H7 (cell line): ENCODE measurements around the gene FBLN2. TPM values are rescaled to one million over a fixed set of nuclear protein-coding genes. Genes with fewer than 3 reads are reported as not detected.

ENCODE experiments used
- DNase-seq: peaks from one replicate; pipeline ENCODE4 v3.0.0; 2012
- H3K27me3 ChIP-seq: 2 replicates; pipeline ENCODE4 v1.6.0; 2011; ENCODE audit warnings: mild to moderate bottlenecking, low read length; ENCODE audit not compliant: control insufficient read depth, insufficient read depth
- H3K36me3 ChIP-seq: replicated peaks from 2 replicates; pipeline ENCODE4 v1.5.1; 2011; ENCODE audit warnings: low read length; ENCODE audit not compliant: control insufficient read depth, insufficient read depth
- H3K4me3 ChIP-seq: 2 replicates; pipeline ENCODE4 v1.5.1; 2011; ENCODE audit warnings: low read depth, mild to moderate bottlenecking, control low read depth, low read length, moderate library complexity; ENCODE audit not compliant: insufficient read depth
- total RNA-seq: library from RNA; depleted of rRNA; stranded (reverse); fragments of >200 nt; shearing (Covaris generic); gene quantifications from 2 replicates; pipeline ENCODE4 v1.2.3, GENCODE V29; 2014

Gene FBLN2
- total RNA-seq, 1 experiment from 2014 or later, result 27.4 TPM

GRCh38 chr3:13666227-13666619 is 117.3 kb downstream of the FBLN2 start:
- DNase-seq, result no peak
- Histone ChIP-seq H3K36me3 (no peaks in the 10 kb centered on the region), H3K27me3 (no peaks in the 10 kb centered on the region), H3K4me3 (no peak overlapping the region)

GRCh38 chr3:13666781-13667709 is 118.1 kb downstream of the FBLN2 start:
- DNase-seq, result no peak
- H3K27me3 ChIP-seq, result no peaks in the 10 kb centered on the region
- no peak overlapping the region for H3K4me3 ChIP-seq
- H3K36me3 ChIP-seq, result no peaks in the 10 kb centered on the region

GRCh38 chr3:13668136-13668535 is 119.2 kb downstream of the FBLN2 start:
- DNase-seq, result no peak
- Histone ChIP-seq H3K36me3 (no peaks in the 10 kb centered on the region), H3K27me3 (no peaks in the 10 kb centered on the region), H3K4me3 (no peak overlapping the region)

GRCh38 chr3:13669457-13669856 is 120.5 kb downstream of the FBLN2 start:
- Histone ChIP-seq H3K36me3 (no peaks in the 10 kb centered on the region), H3K27me3 (no peaks in the 10 kb centered on the region), H3K4me3 (no peak overlapping the region)
- DNase-seq, result no peak

GRCh38 chr3:13670292-13670691 is 121.4 kb downstream of the FBLN2 start:
- Histone ChIP-seq H3K36me3 (no peaks in the 10 kb centered on the region), H3K27me3 (no peaks in the 10 kb centered on the region), H3K4me3 (no peak overlapping the region)
- DNase-seq, result no peak

GRCh38 chr3:13671482-13672233 is 122.7 kb downstream of the FBLN2 start:
- H3K4me3 ChIP-seq, result no peak overlapping the region
- H3K36me3 ChIP-seq, result no peaks in the 10 kb centered on the region
- no peak for DNase-seq
- no peaks in the 10 kb centered on the region for H3K27me3 ChIP-seq

- H3K36me3 ChIP-seq, result no peaks in the 10 kb centered on the region
- no peak overlapping the region for H3K4me3 ChIP-seq
- H3K27me3 ChIP-seq, result no peaks in the 10 kb centered on the region
- peak; percentile 80 for DNase-seq
Observed at GRCh38 chr3:13673207-13673606, 124.3 kb downstream of the FBLN2 start.

- DNase-seq, result no peak
- H3K4me3 ChIP-seq, result no peak overlapping the region
- H3K27me3 ChIP-seq, result no peaks in the 10 kb centered on the region
- H3K36me3 ChIP-seq, result no peaks in the 10 kb centered on the region
Observed at GRCh38 chr3:13674538-13675185, 125.7 kb downstream of the FBLN2 start.

GRCh38 chr3:13676356-13677017 is 127.6 kb downstream of the FBLN2 start:
- no peak for DNase-seq
- Histone ChIP-seq H3K27me3 (no peaks in the 10 kb centered on the region), H3K4me3 (no peak overlapping the region), H3K36me3 (no peaks in the 10 kb centered on the region)

- Histone ChIP-seq H3K36me3 (no peaks in the 10 kb centered on the region), H3K4me3 (no peak overlapping the region), H3K27me3 (no peaks in the 10 kb centered on the region)
- DNase-seq, result no peak
Observed at GRCh38 chr3:13677272-13677671, 128.3 kb downstream of the FBLN2 start.

GRCh38 chr3:13681931-13682330 is 133.0 kb downstream of the FBLN2 start:
- Histone ChIP-seq H3K4me3 (no peak overlapping the region), H3K27me3 (no peaks in the 10 kb centered on the region), H3K36me3 (no peaks in the 10 kb centered on the region)
- no peak for DNase-seq

- no peaks in the 10 kb centered on the region for H3K36me3 ChIP-seq
- no peak for DNase-seq
Observed at GRCh38 chr3:13682331-13683013, 133.5 kb downstream of the FBLN2 start.

GRCh38 chr3:13683288-13683687 is 134.4 kb downstream of the FBLN2 start:
- Histone ChIP-seq H3K36me3 (no peaks in the 10 kb centered on the region), H3K27me3 (no peaks in the 10 kb centered on the region), H3K4me3 (no peak overlapping the region)
- DNase-seq, result no peak

More at GRCh38 chr3:13682331-13683013, 133.5 kb downstream of the FBLN2 start:
- H3K27me3 ChIP-seq, result no peaks in the 10 kb centered on the region
- no peak overlapping the region for H3K4me3 ChIP-seq

GRCh38 chr3:13683772-13684171 is 134.8 kb downstream of the FBLN2 start:
- no peak for DNase-seq
- Histone ChIP-seq H3K27me3 (no peaks in the 10 kb centered on the region), H3K4me3 (no peak overlapping the region), H3K36me3 (no peaks in the 10 kb centered on the region)
